Measurements from ENCODE around the gene LRWD1. TPM values are rescaled to one million over a fixed set of nuclear protein-coding genes. Genes with fewer than 3 reads are reported as not detected.

Gene LRWD1
- total and polyA plus RNA-seq, 2 of the 4 experiments (the other 2 are of a cell fraction) = 20.3 to 27.2 TPM

GRCh38 chr7:102432442-102433218, 32.2 kb upstream of the LRWD1 start (continued):
- no peak for TF ChIP-seq FOS (IDR thresholded peaks at IDR 0.05; ENCODE audit: low read depth, low read length)

DNA sequence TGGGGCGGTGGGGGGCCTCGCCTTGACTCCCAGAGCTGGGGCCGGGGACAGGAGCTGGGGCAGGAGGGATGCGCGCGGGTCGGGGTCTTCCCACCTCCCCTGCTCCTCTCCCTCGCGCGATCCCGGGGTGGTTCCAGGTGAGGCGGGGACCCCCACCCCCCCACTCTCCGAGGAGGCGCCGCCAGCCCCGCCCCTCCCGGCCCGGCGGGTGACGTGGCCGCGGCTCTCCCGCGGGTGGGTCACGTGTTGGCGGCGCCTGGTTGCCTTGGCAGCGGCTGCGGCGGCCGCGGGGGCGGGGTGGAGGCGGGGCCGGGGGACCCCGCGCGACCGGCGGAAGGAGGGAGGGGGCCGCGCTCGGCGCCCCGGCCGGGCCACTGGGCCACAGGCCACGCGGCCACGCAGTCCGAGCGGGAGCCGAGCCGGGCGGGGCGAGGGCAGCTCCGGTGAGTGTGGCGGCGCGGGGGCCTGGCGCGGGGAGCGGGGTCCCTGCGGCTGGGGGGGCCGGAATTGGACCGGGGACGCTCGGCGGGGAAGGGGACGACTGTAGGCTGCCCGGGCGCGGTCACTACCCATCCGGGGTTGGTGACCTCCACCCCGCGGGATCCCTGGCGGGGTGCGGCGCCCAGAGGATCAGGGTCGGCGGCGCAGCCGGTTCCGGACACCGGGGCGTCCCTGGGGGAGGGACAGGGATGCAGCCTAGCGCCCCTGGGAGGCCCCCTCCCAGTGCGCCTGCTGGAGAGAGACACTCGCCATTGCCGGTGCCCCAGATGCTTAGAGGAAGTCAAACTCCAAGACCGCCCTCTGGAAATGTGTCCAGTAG, 31.4 kb upstream of the LRWD1 start, which contains the start of gene ORAI2:
Gene ORAI2, plus strand, starts transcription at position 357 of the 820 bp plus-strand sequence. CDS start 5,382 bp downstream, outside the sequence.
- H3K27me3 ChIP-seq (ENCODE audit: control insufficient read depth, insufficient read depth, low read length) = no peaks in the 10 kb centered on the region
- H3K14ac ChIP-seq (replicated peaks; ENCODE audit: low read depth, low read length) = peak within 1 kb of the TSS; percentile 61
- H3K4me1 ChIP-seq (ENCODE audit: control insufficient read depth, insufficient read depth, low read length) = peaks cover 4% of the 10 kb centered on the region; the same call in 1 of the 2 replicates
- BruUV-seq (replicated peaks) = no TSS peak
- peak within 1 kb of the TSS; percentile 87 for H3K4ac ChIP-seq (ENCODE audit: low read depth, low read length)
- H3K23ac ChIP-seq (ENCODE audit: low read depth, low read length) = peak within 1 kb of the TSS; percentile 52
- H2BK5ac ChIP-seq (ENCODE audit: low read depth, low read length, poor library complexity, severe bottlenecking) = peak within 1 kb of the TSS; percentile 60
- H2AFZ ChIP-seq (replicated peaks; ENCODE audit: low read length, poor library complexity) = peak within 1 kb of the TSS; percentile 96
- intact Hi-C loops (cut with micrococcal nuclease) = no loop called here
- H3K18ac ChIP-seq (ENCODE audit: low read depth, low read length) = peak within 1 kb of the TSS; percentile 88
- POLR2A ChIA-PET (ENCODE audit: unreplicated experiment) = no interaction called here
- H4K5ac ChIP-seq (ENCODE audit: low read depth, low read length) = peak within 1 kb of the TSS; percentile 92
- 0 out of 2 replicates have a peak within 1 kb of the TSS, but pooled peaks have one; percentile 14 for H2BK20ac ChIP-seq (ENCODE audit: low read depth, low read length)
- ATAC-seq (ENCODE audit: low read depth) (peak; percentile 85), DNase-seq (peak; percentile 59)
- peak within 1 kb of the TSS; percentile 54; the same call in 1 of the 2 replicates for H3K56ac ChIP-seq (ENCODE audit: extremely low read depth, insufficient read depth, low read length)
- peak within 1 kb of the TSS; percentile 80 for H3K4me2 ChIP-seq (ENCODE audit: low read depth, low read length)
- peak within 1 kb of the TSS; percentile 49 for H4K91ac ChIP-seq (ENCODE audit: insufficient read depth, low read depth, low read length)
- H4K20me1 ChIP-seq (ENCODE audit: insufficient read depth, low read length) = no peaks in the 10 kb centered on the region
- H3K4me3 ChIP-seq (ENCODE audit: insufficient read depth, low read depth, low read length) = peak within 1 kb of the TSS; percentile 85
- dilution Hi-C loops (cut with HindIII; ENCODE audit: low sequenced_read_pairs, unreplicated experiment) = no loop called here
- peaks cover 6 to 30% of the 10 kb centered on the region in 2 experiments; a peak in 3 of 4 replicates for H3K79me1 ChIP-seq (ENCODE audit: low read depth in 1 of 2, low read length in 2 of 2)
- peak within 1 kb of the TSS; percentile 92 for H2AK9ac ChIP-seq (replicated peaks; ENCODE audit: low read depth, low read length, poor library complexity)
- H3K9ac ChIP-seq (ENCODE audit: low read depth, low read length) = peak within 1 kb of the TSS; percentile 73
- H2AK5ac ChIP-seq (ENCODE audit: low read depth, low read length) = peak within 1 kb of the TSS; percentile 83
- in situ Hi-C loops (cut with MboI; ENCODE audit: low sequenced_read_pairs) = no loop called here
- peak within 1 kb of the TSS; percentile 81 to 93; a peak in 3 of 4 replicates for H4K8ac ChIP-seq (ENCODE audit: low read depth in 2 of 2, low read length in 2 of 2)
- peak within 1 kb of the TSS; percentile 64 for H3K27ac ChIP-seq (ENCODE audit: insufficient read depth, low read length)
- no peaks in the 10 kb centered on the region for H3K9me3 ChIP-seq (ENCODE audit: control insufficient read depth, insufficient read depth, low read length)
- CTCF ChIA-PET = no interaction called here
- H3K9me1 ChIP-seq (ENCODE audit: insufficient read depth, low read length) = peaks cover 6% of the 10 kb centered on the region
- WGBS, 2 experiments (ENCODE audit: extremely low coverage in 2 of 2, insufficient read length in 1 of 2) = 0% methylated on average over 20 of the region's 90 CpGs; no CpG with 5 or more reads in 1 of the 2 experiments
- peak within 1 kb of the TSS; percentile 61; the same call in 1 of the 2 replicates for H2BK120ac ChIP-seq (ENCODE audit: low read depth, low read length)
- no peak within 1 kb of the TSS; the same call in 2 of the 3 replicates for H2BK15ac ChIP-seq (ENCODE audit: low read depth, low read length)
- peaks cover 3% of the 10 kb centered on the region; the same call in 1 of the 2 replicates for H3K36me3 ChIP-seq (ENCODE audit: control insufficient read depth, insufficient read depth, low read length)
- TF ChIP-seq MAFK (IDR thresholded peaks at IDR 0.05; ENCODE audit: low read depth, low read length) (no peak), NFE2L2 (IDR thresholded peaks at IDR 0.05; ENCODE audit: low read depth, low read length) (no peak), RAD21 (IDR thresholded peaks at IDR 0.05; ENCODE audit: low read length) (no peak), POLR2A (IDR thresholded peaks at IDR 0.05; ENCODE audit: low read depth, low read length) (peak; percentile 53), MAZ (IDR thresholded peaks at IDR 0.05; ENCODE audit: borderline replicate concordance, low read depth, low read length) (peak; percentile 89), CTCF (conservative IDR thresholded peaks at IDR 0.05; ENCODE audit: low read depth, low read length) (no peak), RFX5 (IDR thresholded peaks at IDR 0.05; ENCODE audit: low read depth, low read length) (no peak), MXI1 (IDR thresholded peaks at IDR 0.05; ENCODE audit: borderline replicate concordance, low read depth, low read length) (no peak), CHD1 (IDR thresholded peaks at IDR 0.05; ENCODE audit: low read depth, low read length) (no peak), BHLHE40 (IDR thresholded peaks at IDR 0.05; ENCODE audit: low read depth, low read length) (peak; percentile 70)
- TF ChIP-seq, protein P1, sequence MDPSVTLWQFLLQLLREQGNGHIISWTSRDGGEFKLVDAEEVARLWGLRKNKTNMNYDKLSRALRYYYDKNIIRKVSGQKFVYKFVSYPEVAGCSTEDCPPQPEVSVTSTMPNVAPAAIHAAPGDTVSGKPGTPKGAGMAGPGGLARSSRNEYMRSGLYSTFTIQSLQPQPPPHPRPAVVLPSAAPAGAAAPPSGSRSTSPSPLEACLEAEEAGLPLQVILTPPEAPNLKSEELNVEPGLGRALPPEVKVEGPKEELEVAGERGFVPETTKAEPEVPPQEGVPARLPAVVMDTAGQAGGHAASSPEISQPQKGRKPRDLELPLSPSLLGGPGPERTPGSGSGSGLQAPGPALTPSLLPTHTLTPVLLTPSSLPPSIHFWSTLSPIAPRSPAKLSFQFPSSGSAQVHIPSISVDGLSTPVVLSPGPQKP (IDR thresholded peaks at IDR 0.05; ENCODE audit: borderline replicate concordance, low read depth, low read length) = no peak

Measured in IMR-90 (cell line).